Stimulated activated CD4-positive, alpha-beta T cell treated with anti-CD3 and anti-CD28 coated beads, Interleukin-15, amount 100 ng/mL, for 1 hour (primary cell): Measurements from ENCODE around the gene OTOS.

Experiments used
- DNase-seq, 2 donors: peaks; one replicate each; pipeline ENCODE4 v3.0.0-alpha.2; 2020; ENCODE audit warnings: low read depth in 1 of 2, low spot score in 1 of 2

The OTOS gene

DNA sequence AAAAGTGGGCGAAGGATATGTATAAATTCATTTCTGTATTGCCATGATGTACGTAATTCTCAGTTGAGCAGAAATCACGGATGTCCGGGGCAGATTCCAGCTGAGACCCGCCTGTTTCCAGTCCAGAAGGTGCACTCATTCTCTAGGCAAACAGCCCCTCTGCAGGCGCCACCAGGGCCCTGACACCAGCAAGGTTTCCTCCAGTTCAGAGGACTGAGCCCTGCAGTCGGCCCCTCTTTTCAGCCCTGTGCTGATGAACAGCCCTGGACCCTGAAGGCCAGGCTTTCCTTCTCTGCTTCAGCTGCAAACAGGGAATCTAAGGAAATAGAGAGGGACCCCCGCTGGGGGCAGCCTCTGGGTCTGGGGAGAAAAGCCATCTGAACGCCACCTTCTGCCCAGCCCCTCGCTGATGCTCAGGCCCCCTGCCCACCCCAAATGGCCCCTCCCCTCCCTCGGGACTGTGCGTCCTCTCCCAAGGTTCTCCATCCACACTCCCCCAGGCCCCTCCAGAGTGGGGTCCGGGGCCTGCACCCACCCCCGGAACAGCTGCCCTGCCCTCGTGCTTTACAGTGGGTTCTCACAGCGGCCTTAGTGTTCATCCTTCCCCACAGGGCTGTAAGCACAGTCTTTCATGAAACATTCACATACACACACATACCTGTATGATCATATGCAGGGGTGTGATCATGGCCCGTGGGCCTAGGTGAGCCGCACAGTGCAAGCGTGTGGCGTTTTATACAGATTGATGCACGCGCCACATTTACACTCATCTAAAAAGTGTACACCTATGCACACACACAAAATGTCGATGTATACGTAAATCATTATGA lies 16.4 kb downstream of the OTOS start:
- no peak for DNase-seq

DNA sequence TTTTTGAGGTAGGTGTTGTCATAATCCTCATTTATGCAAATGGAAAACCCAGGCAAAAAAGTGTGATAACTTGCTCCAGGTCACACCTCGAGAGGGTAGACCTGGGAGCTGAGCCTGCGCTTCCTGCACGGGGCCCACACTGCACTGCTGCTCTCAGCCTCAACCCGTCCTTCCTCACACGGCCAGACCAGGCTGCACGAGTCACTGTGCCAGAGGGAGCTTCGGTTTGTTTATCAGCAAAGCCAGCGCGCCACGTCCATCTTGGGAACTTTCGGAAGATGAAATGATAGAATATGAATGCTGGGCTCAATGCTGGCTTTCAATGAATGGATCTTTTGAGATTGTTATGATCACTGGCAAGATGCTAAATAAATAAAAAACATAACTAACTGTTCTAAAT lies 18.8 kb downstream of the OTOS start:
- no peak for DNase-seq

DNA sequence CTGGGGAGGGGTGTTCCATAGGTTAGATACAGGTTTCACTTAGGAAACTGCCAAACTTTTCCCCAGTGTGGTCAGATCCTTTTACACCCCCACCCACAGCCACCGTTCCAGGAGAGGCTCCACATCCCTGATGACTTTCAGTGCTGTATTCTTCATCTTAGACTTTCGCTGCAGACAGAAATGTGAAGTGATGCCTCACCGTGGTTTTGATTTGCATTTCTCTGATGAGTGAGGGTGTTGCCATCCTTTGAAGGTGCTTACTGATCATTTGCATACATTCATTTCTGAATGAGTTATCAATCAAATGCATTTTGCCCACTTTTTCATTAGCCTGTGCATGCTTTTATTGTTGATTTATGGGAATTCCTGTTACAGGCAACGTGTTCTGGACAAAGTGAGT lies 19.3 kb downstream of the OTOS start:
- DNase-seq, result no peak

GRCh38 chr2:240114233-240114632 lies 26.2 kb downstream of the OTOS start:
- DNase-seq, result no peak

GRCh38 chr2:240112914-240113690 lies 27.4 kb downstream of the OTOS start:
- no peak for DNase-seq

DNA sequence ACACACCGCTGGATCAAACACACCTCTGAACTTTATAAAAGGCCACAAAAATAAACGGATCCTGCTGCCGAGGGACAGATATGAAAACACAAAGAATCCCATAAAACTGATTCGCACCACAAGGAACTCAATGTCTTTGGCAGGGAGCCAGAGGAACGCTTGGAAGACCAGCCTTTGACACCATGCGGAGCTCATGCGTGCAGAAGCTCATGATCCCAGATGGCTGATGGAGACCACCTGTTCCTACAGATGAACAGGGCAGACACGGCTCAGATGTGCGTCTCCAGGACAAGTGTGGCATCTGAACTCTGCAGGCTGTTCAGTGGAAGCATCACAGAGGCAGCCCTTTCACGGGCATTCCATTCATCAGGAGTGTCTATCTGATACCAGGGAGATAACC lies 29.2 kb downstream of the OTOS start:
- DNase-seq, result no peak

- DNase-seq, result no peak
Observed at GRCh38 chr2:240109386-240109785, 31.1 kb downstream of the OTOS start.

DNA sequence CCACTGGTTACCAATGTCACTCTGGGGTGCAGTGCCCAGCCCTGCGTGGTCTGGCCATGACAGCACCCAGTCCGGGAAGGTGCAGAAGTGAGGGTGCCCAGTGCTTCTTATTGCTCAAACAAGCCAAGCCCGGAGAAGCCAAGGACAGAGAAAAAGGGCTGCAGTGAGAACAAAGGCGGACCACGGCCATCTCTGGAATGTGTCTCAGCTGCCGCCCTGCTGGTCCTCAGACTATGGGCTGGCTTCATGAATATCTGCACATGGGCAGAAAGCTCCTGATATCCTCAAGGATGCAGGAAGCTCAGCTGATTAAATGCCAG lies 33.0 kb downstream of the OTOS start:
- DNase-seq, result no peak

DNA sequence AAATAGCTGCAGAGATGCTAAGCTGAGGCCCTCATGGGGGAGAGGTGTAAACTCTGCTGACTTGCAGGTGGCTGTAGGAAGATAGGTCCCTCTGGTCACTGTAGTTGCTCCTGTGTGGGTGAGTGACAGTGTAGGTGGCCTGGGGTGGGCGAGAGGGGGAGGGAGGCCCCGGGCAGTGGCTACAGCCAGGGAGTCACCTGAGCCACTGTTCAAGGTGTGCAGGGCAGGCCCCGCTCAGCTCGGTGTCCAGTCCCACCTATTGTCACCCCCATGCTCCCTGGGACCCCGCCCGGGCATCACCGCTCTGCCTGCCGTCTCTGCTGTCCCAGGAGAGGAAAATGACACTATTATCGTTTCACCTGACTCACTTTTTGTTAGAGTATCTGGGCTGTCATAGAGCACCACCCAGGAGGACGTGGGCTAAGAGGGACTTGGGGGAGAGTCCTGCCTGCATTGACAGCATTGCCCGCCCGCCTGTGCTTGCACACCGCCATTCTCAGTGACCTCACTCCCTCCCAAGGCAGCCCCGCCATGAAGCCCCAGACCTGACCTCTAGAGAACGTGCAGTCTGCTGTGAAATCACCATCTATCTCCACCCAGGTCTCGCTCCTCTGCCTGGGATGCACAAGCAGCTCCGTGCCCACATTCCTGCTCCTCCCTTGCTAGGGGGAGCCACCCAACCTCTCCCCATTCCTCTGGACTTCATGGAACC lies 33.5 kb downstream of the OTOS start:
- DNase-seq, result no peak

DNA sequence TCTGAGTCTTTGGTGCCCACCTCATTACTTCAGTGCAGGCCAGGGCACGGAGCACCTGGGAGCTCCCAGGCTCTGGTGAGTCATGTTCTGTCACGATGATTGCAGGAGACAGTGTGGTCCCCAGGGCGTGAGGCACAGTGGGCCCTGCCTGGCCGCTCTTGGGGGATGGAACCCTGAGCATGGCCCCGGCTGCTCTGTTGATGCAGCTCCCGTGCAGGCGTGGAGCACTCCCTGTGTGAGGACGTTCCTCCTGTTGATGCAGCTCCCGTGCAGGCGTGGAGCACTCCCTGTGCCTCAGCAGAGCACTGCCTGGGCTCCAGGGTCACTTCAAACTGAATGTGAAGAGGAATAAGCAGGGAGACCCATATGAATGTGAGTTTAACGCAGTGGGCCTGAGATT lies 34.5 kb downstream of the OTOS start:
- no peak for DNase-seq

DNA sequence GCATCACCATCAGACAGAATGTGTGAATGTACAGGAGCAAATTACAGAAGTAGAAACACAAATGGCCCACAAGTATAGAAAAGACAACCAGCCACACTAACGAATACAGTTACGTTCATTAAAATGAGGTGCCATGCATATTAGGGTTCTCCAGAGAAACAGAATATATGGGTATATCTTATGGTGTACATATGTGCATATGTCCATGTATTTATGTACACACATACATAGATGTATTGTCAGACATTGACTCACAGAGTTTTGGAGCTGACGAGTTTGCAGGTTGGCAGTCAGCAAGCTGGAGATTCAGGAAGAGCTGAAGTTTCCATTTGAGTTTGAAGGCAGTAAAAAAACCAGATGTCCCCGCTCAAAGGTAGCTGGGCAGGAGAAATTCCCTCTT lies 37.3 kb downstream of the OTOS start:
- DNase-seq, result no peak

GRCh38 chr2:240098349-240098748 lies 42.1 kb downstream of the OTOS start:
- DNase-seq, result no peak

- no peak for DNase-seq
Observed at GRCh38 chr2:240095556-240096523, 44.6 kb downstream of the OTOS start.

- no peak for DNase-seq
Observed at GRCh38 chr2:240089306-240089705, 51.2 kb downstream of the OTOS start.
